K562 (cell line): Measurements from ENCODE around the gene WDR86. TPM values are rescaled to one million over a fixed set of nuclear protein-coding genes. Genes with fewer than 3 reads are reported as not detected.
A peak's percentile ranks its signal among the peaks of the same experiment; 100 is the strongest.

Experiments used
- ATAC-seq: fragments of 200-7000 bp; cut with Tn5 transposase; 3 replicates; pipeline ENCODE4 v1.9.1; 2020; ENCODE audit warnings: moderate library complexity
- BruUV-seq: library from RNA; stranded (reverse); fragments of 400-500 nt; replicated peaks from 2 replicates; lab custom pipeline; 2021; lab: Mats Ljungman, UMichigan
- CTCF ChIA-PET: fragments of 300-600 bp; formaldehyde crosslinking; extraction: SDS; loops from one replicate; lab custom pipeline; 2021; ENCODE audit warnings: low intra/inter-chr PET ratio; lab: Yijun Ruan, JAX
- POLR2A ChIA-PET: fragments of 300-600, 350-650 bp; sonication (Branson Sonifier 250); formaldehyde crosslinking; extraction: SDS; loops from one replicate; lab custom pipeline; 2021; ENCODE audit warnings: antibody characterized with exemption, inconsistent platforms; lab: Yijun Ruan, JAX
- DNase-seq, 4 experiments: peaks; one replicate each; pipeline versions ENCODE4 v3.0.0 to v3.0.0-alpha.2; 2011 to 2018; ENCODE audit warnings: low spot score in 3 of 4, mixed read lengths in 3 of 4; ENCODE audit errors: extremely low read depth in 1 of 4
- FAIRE-seq: peaks from 2 replicates; lab custom pipeline; 2011; peaks lifted over from hg19 to GRCh38; lab: Jason Lieb, UNC
- H2AFZ ChIP-seq: 2 replicates; pipeline ENCODE4 v1.6.0; 2011; ENCODE audit warnings: low read depth, low read length, control low read depth, inconsistent platforms
- H3K27ac ChIP-seq: fragments of 200-600 bp; 3 replicates; pipeline ENCODE4 v1.8.0; 2011; ENCODE audit warnings: low read depth, mild to moderate bottlenecking, control low read depth, inconsistent platforms, low read length, moderate library complexity, mixed read lengths; ENCODE audit errors: extremely low read depth
- H3K27me3 ChIP-seq, 2 experiments: fragments of 300-600 bp in 1 of 2; 2 replicates in 1 of 2; 3 replicates in 1 of 2; pipeline versions ENCODE4 v1.6.0 to v1.8.0; 2011; ENCODE audit warnings: inconsistent platforms in 2 of 2, low read length in 2 of 2, mild to moderate bottlenecking in 1 of 2, mixed read lengths in 1 of 2, moderate library complexity in 1 of 2; ENCODE audit not compliant: control insufficient read depth in 2 of 2, insufficient read depth in 2 of 2
- H3K36me3 ChIP-seq: fragments of 300-600 bp; 3 replicates; pipeline ENCODE4 v1.8.0; 2011; ENCODE audit warnings: mild to moderate bottlenecking, low read length, inconsistent platforms; ENCODE audit not compliant: control insufficient read depth, insufficient read depth
- H3K4me1 ChIP-seq, 2 experiments: fragments of 200-600 bp in 1 of 2; replicated peaks in 1 of 2; 2 replicates in 1 of 2; 3 replicates in 1 of 2; pipeline versions ENCODE4 v1.5.1 to v1.8.0; 2011; ENCODE audit warnings: inconsistent platforms in 2 of 2, low read length in 2 of 2, mild to moderate bottlenecking in 1 of 2, mixed read lengths in 1 of 2, moderate library complexity in 1 of 2; ENCODE audit not compliant: control insufficient read depth in 2 of 2, insufficient read depth in 2 of 2
- H3K4me2 ChIP-seq: 2 replicates; pipeline ENCODE4 v1.6.1; 2011; ENCODE audit warnings: low read length, control low read depth, inconsistent platforms, mixed read lengths; ENCODE audit not compliant: insufficient read depth
- H3K4me3 ChIP-seq: fragments of 200-600 bp; sonication (generic), shearing (Covaris generic); 2 replicates; pipeline ENCODE4 v1.5.1; 2016; ENCODE audit warnings: control low read depth, inconsistent platforms
- H3K79me2 ChIP-seq: fragments of 200-600 bp; 3 replicates; pipeline ENCODE4 v1.8.0; 2011; ENCODE audit warnings: low read length, inconsistent platforms; ENCODE audit not compliant: control insufficient read depth, insufficient read depth
- H3K9ac ChIP-seq, 2 experiments: 2 replicates each; pipeline versions ENCODE4 v1.6.0 to v1.6.1; 2011; ENCODE audit warnings: low read depth in 2 of 2, low read length in 2 of 2, control low read depth in 1 of 2, inconsistent platforms in 1 of 2, mild to moderate bottlenecking in 1 of 2, mixed read lengths in 1 of 2; ENCODE audit not compliant: insufficient read depth in 1 of 2
- H3K9me1 ChIP-seq: one replicate; pipeline ENCODE4 v1.6.0; 2011; ENCODE audit warnings: inconsistent platforms, mild to moderate bottlenecking, low read length, moderate library complexity; ENCODE audit not compliant: control insufficient read depth, insufficient read depth
- H3K9me3 ChIP-seq: replicated peaks from 2 replicates; pipeline ENCODE4 v1.5.1; 2011; ENCODE audit warnings: low read depth, low read length, inconsistent platforms; ENCODE audit not compliant: control insufficient read depth, insufficient read depth
- H4K20me1 ChIP-seq: replicated peaks from 2 replicates; pipeline ENCODE4 v1.6.1; 2011; ENCODE audit warnings: low read length, inconsistent platforms, mixed read lengths; ENCODE audit not compliant: control insufficient read depth, insufficient read depth
- BRF2 ChIP-seq: IDR thresholded peaks from 3 replicates; pipeline ENCODE4 v1.6.1; 2011; ENCODE audit warnings: borderline replicate concordance, mild to moderate bottlenecking; ENCODE audit not compliant: insufficient read length, insufficient read depth
- C11orf30 ChIP-seq: fragments of 450-650 bp; IDR thresholded peaks from 2 replicates; pipeline ENCODE4 v1.6.1; 2016; ENCODE audit warnings: low read depth, mild to moderate bottlenecking
- DDX20 ChIP-seq: fragments of 450-650 bp; IDR thresholded peaks from 2 replicates; pipeline ENCODE4 v1.6.1; 2016; ENCODE audit warnings: missing genetic modification characterization, low read depth, mild to moderate bottlenecking, missing compliant biosample characterization, moderate library complexity
- HMG20B ChIP-seq: fragments of 250-450 bp; sonication (Bioruptor Pico); IDR thresholded peaks from 2 replicates; pipeline ENCODE4 v1.5.0; 2021; ENCODE audit warnings: mild to moderate bottlenecking
- MXI1 ChIP-seq: IDR thresholded peaks from 2 replicates; pipeline ENCODE4 v1.6.1; 2011; ENCODE audit warnings: low read depth, mild to moderate bottlenecking, improper control_type of control experiment, low read length
- NEUROD1 ChIP-seq: fragments of 150-350 bp; IDR thresholded peaks from 2 replicates; pipeline ENCODE4 v1.6.1; 2014; ENCODE audit warnings: borderline replicate concordance, low read length, low read depth; ENCODE audit not compliant: partially characterized antibody
- POLR2G ChIP-seq: fragments of 200-400 bp; formaldehyde crosslinking; IDR thresholded peaks from 2 replicates; pipeline ENCODE4 v1.6.1; 2017; ENCODE audit warnings: low read depth, mild to moderate bottlenecking, antibody characterized with exemption, low read length, moderate library complexity
- POU5F1 ChIP-seq: fragments of 150-350 bp; IDR thresholded peaks from 2 replicates; pipeline ENCODE4 v1.6.1; 2014; ENCODE audit warnings: borderline replicate concordance, low read length, low read depth, mild to moderate bottlenecking; ENCODE audit not compliant: partially characterized antibody
- RBM22 ChIP-seq: fragments of 200-400 bp; formaldehyde crosslinking; IDR thresholded peaks from 2 replicates; pipeline ENCODE4 v1.6.1; 2018; ENCODE audit warnings: low read length, low read depth; ENCODE audit not compliant: poor library complexity, severe bottlenecking
- RBM39 ChIP-seq: fragments of 200-400 bp; formaldehyde crosslinking; optimal IDR thresholded peaks from 2 replicates; pipeline ENCODE3; 2018; ENCODE audit warnings: low read depth, low read length
- SAFB ChIP-seq: fragments of 200-400 bp; formaldehyde crosslinking; IDR thresholded peaks from 2 replicates; pipeline ENCODE4 v1.6.1; 2017; ENCODE audit warnings: low read depth, low read length, borderline replicate concordance
- SIX5 ChIP-seq, 2 experiments: IDR thresholded peaks; 2 replicates each; pipeline ENCODE4 v1.6.1; 2011; ENCODE audit warnings: low read length in 2 of 2, borderline replicate concordance in 1 of 2, low read depth in 1 of 2, mild to moderate bottlenecking in 1 of 2, moderate library complexity in 1 of 2; ENCODE audit not compliant: insufficient read depth in 1 of 2
- SMAD1 ChIP-seq: fragments of 150-350 bp; IDR thresholded peaks from 2 replicates; pipeline ENCODE4 v1.6.1; 2014; ENCODE audit warnings: low read length, low read depth; ENCODE audit not compliant: partially characterized antibody
- TCFL5 ChIP-seq: fragments of 250-450 bp; sonication (Bioruptor Pico); conservative IDR thresholded peaks from 2 replicates; pipeline ENCODE4 v1.6.1; 2021; ENCODE audit warnings: mild to moderate bottlenecking, moderate library complexity, matching md5 sums
- ZBTB7A ChIP-seq: IDR thresholded peaks from 2 replicates; pipeline ENCODE4 v1.6.1; 2011; ENCODE audit warnings: low read depth, mild to moderate bottlenecking, low read length, moderate library complexity, borderline replicate concordance; ENCODE audit not compliant: control insufficient read depth
- ZNF217 ChIP-seq: sonication (generic); formaldehyde crosslinking; IDR thresholded peaks from 2 replicates; pipeline ENCODE4 v1.8.0; 2022; ENCODE audit warnings: mild to moderate bottlenecking, missing genetic modification reagents
- ZNF589 ChIP-seq: fragments of 200-800 bp; sonication (Bioruptor generic); IDR thresholded peaks from 2 replicates; pipeline ENCODE4 v1.6.1; 2016; ENCODE audit warnings: low read depth, missing genetic modification characterization, missing compliant biosample characterization
- WGBS: fragments of 100-300 bp; shearing (Covaris generic); methylation state at CpG from one replicate; pipeline ENCODE4 v1.1.6; 2016; ENCODE audit warnings: low coverage, mixed read lengths; ENCODE audit not compliant: insufficient coverage; ENCODE audit errors: missing lambda C conversion rate; 5-methylcytosine and 5-hydroxymethylcytosine counted together
- in situ Hi-C: fragments of 300-500 bp; cut with MboI; formaldehyde crosslinking; loops from 4 replicates; pipeline ENCODE4 v1.15.0; 2018; ENCODE audit warnings: inconsistent platforms, mixed read lengths
- intact Hi-C: fragments of 100-400 bp; cut with micrococcal nuclease; formaldehyde crosslinking; loops from 2 replicates; pipeline ENCODE4 v1.14.2; 2022
- polyA plus RNA-seq, 8 experiments: library from polyadenylated mRNA; depleted of rRNA in 4 of 8; stranded (reverse) in 5 of 8; unstranded in 3 of 8; fragments of >200 nt; fragmentation: Nextera tagmentation in 2 of 8; fragmentation: Illumina TruSeq in 1 of 8; extraction: Ambion mirVana in 2 of 8; extraction: Trizol in 1 of 8; gene quantifications; 2 replicates each; pipeline versions ENCODE4 v1.2.1 to v1.2.3, GENCODE V29; 2011 to 2014; ENCODE audit warnings: inconsistent platforms in 1 of 8, missing spikeins in 1 of 8
- total RNA-seq, 7 experiments: library from RNA; depleted of rRNA in 6 of 7; stranded (reverse); fragments of >200 nt in 6 of 7; fragmentation: Illumina TruSeq in 2 of 7; extraction: Trizol in 2 of 7; gene quantifications; 2 replicates each; pipeline versions ENCODE4 v1.2.1 to v1.2.3, GENCODE V29; 2011 to 2021; ENCODE audit warnings: low replicate concordance in 1 of 7

WDR86 gene
- total and polyA plus RNA-seq, 9 of the 15 experiments (the other 6 are each of a cell fraction or from before 2014, with no cell fraction given): 0.24 TPM; not detected in 8

GRCh38 chr7:151380199-151381097 is 29.4 kb downstream of the WDR86 start (continued):
- TF ChIP-seq BRF2 (no peak), SIX5 (IDR thresholded peaks at IDR 0.05; ENCODE audit: borderline replicate concordance in 1 of 2, insufficient read depth in 1 of 2, low read depth in 1 of 2, low read length in 2 of 2) (no peak)

GRCh38 chr7:151379534-151380198 is 30.2 kb downstream of the WDR86 start:
- Histone ChIP-seq H3K27me3 (peaks cover 3 to 27% of the 10 kb centered on the region in 2 experiments; a peak in 3 of 5 replicates), H4K20me1 (0 out of 2 replicates have a peak, but pooled peaks cover 5% of the 10 kb centered on the region), H3K9ac (peak overlapping the region in 1 of 2 experiments; percentile 75; a peak in 2 of 4 replicates), H3K4me2 (no peak overlapping the region), H3K9me1 (no peaks in the 10 kb centered on the region), H3K4me3 (no peak overlapping the region), H3K27ac (no peak overlapping the region), H3K9me3 (no peaks in the 10 kb centered on the region), H3K36me3 (peaks cover 27% of the 10 kb centered on the region; the same call in 1 of the 3 replicates), H3K79me2 (no peaks in the 10 kb centered on the region), H2AFZ (no peak overlapping the region), H3K4me1 (peaks cover 0 to 45% of the 10 kb centered on the region in 2 experiments; a peak in 3 of 5 replicates)
- ChIA-PET POLR2A (interaction anchor here (1.3 kb wide), 1 partner anchor 12 kb away, joined by 3 read pairs; no protein-coding TSS in a partner anchor), CTCF (interaction anchor here (1.1 kb wide), 1 partner anchor 15 kb away, joined by 3 read pairs; no protein-coding TSS in a partner anchor)
- no TSS peak for BruUV-seq
- FAIRE-seq (no peak), DNase-seq (peak in 1 of 4 experiments; percentile 23), ATAC-seq (peak; percentile 24)
- intact Hi-C loops (no loop called here), in situ Hi-C loops (no loop called here)
- WGBS: 59% methylated on average over 25 of the region's 25 CpGs
- TF ChIP-seq C11orf30 (no peak), HMG20B (CRISPR knock-in tag) (no peak), POU5F1 (no peak), SAFB (no peak), ZNF589 (no peak), RBM39 (no peak), ZNF217 (CRISPR knock-in tag) (no peak), SMAD1 (no peak), MXI1 (no peak), DDX20 (no peak), NEUROD1 (no peak), RBM22 (peak; percentile 73), ZBTB7A (no peak), POLR2G (peak; percentile 68), TCFL5 (CRISPR knock-in tag) (no peak)
